IPS-20b (cell line): Measurements from ENCODE around the gene BCL2L2.

Experiments
- H3K27ac ChIP-seq: one replicate; pipeline ENCODE4 v1.5.1; 2013; ENCODE audit warnings: low read length
- H3K27me3 ChIP-seq: 2 replicates; pipeline ENCODE4 v1.6.1; 2013; ENCODE audit warnings: mild to moderate bottlenecking, low read length, inconsistent platforms; ENCODE audit not compliant: insufficient read depth
- H3K36me3 ChIP-seq: 2 replicates; pipeline ENCODE4 v1.6.1; 2013; ENCODE audit warnings: low read depth, mild to moderate bottlenecking, inconsistent platforms, low read length, moderate library complexity; ENCODE audit not compliant: insufficient read depth
- H3K4me1 ChIP-seq: 2 replicates; pipeline ENCODE4 v1.6.1; 2013; ENCODE audit warnings: mild to moderate bottlenecking, control low read depth, inconsistent platforms, low read length, moderate library complexity; ENCODE audit not compliant: insufficient read depth
- H3K4me3 ChIP-seq: 2 replicates; pipeline ENCODE4 v1.5.1; 2013; ENCODE audit warnings: mild to moderate bottlenecking, low read length, inconsistent platforms
- H3K9ac ChIP-seq: 2 replicates; pipeline ENCODE4 v1.6.1; 2013; ENCODE audit warnings: low read depth, mild to moderate bottlenecking, inconsistent platforms, low read length, moderate library complexity
- H3K9me3 ChIP-seq: 2 replicates; pipeline ENCODE4 v1.6.1; 2013; ENCODE audit warnings: mild to moderate bottlenecking, low read depth, low read length, inconsistent platforms; ENCODE audit not compliant: insufficient read depth

BCL2L2 gene

DNA sequence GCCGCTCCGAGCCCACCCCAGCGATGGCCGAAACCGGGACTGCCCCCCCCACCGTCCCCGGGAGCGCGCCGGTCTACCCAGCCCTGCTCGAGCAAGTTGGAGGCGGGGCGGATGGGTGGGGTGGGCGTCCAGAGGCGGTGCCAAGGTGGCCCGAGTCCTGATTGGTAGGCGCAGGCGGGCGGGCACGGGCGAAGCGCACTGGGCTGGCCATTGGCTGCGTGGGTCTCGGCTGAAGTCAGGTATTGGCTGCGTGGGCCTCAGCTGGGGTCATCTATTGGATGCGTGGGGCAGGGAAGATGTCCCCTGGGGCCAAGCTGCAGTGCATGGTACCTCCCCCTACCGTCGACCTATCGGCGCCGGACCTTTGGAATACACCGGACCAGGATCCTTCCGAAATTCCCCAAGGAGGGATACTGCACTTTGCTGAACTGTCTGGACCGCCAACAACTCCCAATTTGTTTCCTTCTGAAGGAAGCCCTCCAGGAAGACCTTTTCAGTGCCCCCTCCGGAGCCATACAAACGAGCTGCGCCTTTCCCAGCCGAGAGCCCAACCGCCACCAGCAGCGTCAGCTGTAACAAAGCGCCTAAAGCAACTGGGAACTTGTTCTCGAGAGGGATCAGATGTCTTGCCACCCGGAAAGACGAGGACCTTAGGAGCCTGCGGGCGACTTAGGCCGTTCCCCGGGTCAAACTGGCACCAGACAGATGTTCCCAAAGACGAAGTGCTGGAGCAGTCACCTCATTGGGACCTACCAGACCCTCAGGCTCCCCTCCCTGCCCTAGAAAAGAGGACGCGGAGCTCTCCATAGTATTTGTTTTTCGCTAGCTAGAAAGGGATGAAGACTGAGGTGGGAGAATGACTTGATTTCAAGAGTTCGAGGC, 20.4 kb upstream of the BCL2L2 start, which contains the start of gene HOMEZ:
Gene HOMEZ, minus strand, starts transcription at position 113 of the 882 bp plus-strand sequence. CDS start 180 bp downstream, outside the sequence.
- no peaks in the 10 kb centered on the region for H3K9me3 ChIP-seq
- H3K36me3 ChIP-seq, result no peaks in the 10 kb centered on the region
- H3K27me3 ChIP-seq, result peaks cover 54% of the 10 kb centered on the region
- H3K4me3 ChIP-seq, result peak within 1 kb of the TSS; percentile 95
- H3K27ac ChIP-seq, result peak within 1 kb of the TSS; percentile 67
- peaks cover 3% of the 10 kb centered on the region; the same call in 1 of the 2 replicates for H3K4me1 ChIP-seq
- H3K9ac ChIP-seq, result peak within 1 kb of the TSS; percentile 84

DNA sequence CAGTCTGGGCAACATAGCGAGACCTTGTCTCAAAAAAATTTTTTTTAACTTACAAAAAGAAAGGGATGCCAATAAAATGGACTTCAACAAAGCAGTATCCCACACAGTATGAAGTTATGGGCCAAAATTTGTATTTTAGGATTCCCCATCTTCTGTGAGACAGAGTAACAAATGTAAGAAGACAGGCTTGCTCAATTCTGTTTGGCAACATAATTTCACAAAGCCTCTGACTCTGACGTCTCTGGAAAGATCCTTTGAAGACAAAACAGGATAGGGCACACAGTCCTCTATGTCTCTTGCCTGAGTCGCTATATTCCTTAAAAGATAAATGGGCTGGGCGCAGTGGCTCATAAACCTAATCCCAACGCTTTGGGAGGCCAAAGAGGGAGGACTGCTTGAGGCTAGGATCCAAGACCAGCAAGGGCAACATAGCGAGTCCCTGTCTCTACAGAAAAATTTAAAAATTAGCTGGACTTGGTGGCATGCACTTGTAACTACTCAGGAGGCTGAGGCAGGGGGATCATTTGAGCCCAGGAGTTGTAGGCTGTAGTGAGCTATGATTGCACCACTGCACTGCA, 19.6 kb upstream of the BCL2L2 start:
- Histone ChIP-seq H3K4me3 (peak overlapping the region; percentile 95), H3K9me3 (no peaks in the 10 kb centered on the region), H3K4me1 (peaks cover 3% of the 10 kb centered on the region; the same call in 1 of the 2 replicates), H3K27ac (no peak overlapping the region), H3K9ac (peak overlapping the region; percentile 58; the same call in 1 of the 2 replicates), H3K36me3 (no peaks in the 10 kb centered on the region), H3K27me3 (peaks cover 62% of the 10 kb centered on the region)

DNA sequence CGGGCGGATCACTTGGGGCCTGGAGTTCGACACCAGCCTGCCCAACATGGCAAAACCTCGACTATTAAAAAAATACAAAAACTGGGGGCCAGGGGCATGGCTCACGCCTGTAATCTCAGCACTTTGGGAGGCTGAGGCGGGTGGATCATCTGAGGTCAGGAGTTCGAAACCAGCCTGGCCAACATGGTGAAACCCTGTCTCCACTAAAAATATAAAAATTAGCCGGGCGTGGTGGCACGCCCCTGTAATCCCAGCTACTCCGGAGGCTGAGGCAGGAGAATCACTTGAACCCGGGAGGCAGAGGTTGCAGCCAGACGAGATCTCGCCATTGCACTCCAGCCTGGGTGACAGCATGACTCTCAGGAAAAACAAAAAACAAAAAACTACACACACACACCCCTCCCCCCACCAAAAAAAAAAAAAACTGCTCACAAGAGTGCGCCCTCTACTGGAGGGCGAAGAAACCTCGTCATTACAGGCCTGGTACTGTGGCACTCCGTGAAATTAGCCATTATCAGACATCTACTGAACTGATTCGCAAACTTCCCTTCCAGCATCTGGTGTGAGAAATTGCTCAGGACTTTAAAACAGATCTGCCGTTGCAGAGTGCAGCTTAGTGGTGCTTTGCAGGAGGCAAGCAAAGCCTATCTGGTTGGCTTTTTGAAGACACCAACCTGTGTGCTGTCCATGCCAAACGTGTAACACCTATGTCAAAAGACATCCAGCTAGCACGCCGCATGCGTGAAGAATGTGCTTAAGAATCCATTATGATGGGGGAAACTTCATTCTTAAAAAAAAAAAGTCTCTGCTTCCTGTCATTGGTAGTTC, 11.7 kb upstream of the BCL2L2 start:
- H3K9ac ChIP-seq, result no peak overlapping the region
- no peak overlapping the region for H3K4me3 ChIP-seq

DNA sequence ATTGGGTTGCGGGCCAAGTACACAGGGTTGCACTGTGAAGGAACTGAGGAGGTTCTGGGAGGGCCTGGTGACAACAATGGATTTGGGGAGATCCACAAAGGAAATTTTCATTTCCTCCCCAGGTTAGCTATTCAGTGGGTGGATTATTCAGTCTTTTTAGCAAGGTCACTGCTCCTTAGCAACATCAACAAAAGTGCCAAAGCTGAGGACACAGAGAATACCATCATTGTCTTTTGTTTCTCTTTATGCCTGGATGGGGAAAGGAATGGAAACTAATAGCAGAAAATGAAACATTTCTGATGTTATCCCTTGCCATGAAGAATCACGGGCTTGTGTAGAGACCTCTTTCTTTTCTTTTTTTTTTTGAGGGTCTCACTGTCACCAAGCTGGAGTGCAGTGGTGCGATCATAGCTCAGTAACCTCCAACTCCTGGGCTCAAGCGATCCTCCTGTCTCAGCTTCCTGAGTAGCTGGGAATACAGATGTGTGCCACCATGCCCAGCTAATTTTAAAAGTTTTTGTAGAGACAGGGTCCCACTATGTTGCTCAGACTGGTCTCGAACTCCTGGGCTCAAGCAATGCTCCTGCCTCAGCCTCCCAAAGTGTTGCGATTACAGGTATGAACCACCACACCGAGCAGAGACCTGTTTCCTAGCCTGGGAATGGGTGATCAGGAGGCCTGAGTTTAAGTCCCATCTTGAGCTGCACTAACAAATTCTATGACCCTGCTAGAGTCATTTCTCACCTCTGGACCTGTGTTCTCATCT, 10.4 kb upstream of the BCL2L2 start:
- Histone ChIP-seq H3K9ac (no peak overlapping the region), H3K36me3 (no peaks in the 10 kb centered on the region), H3K27me3 (peaks cover 97% of the 10 kb centered on the region)

More for the DNA sequence above, 11.7 kb upstream of the BCL2L2 start:
- H3K27me3 ChIP-seq, result peaks cover 100% of the 10 kb centered on the region
- no peak overlapping the region for H3K27ac ChIP-seq
- H3K4me1 ChIP-seq, result peaks cover 5% of the 10 kb centered on the region; the same call in 1 of the 2 replicates
- no peaks in the 10 kb centered on the region for H3K9me3 ChIP-seq
- no peaks in the 10 kb centered on the region for H3K36me3 ChIP-seq

DNA sequence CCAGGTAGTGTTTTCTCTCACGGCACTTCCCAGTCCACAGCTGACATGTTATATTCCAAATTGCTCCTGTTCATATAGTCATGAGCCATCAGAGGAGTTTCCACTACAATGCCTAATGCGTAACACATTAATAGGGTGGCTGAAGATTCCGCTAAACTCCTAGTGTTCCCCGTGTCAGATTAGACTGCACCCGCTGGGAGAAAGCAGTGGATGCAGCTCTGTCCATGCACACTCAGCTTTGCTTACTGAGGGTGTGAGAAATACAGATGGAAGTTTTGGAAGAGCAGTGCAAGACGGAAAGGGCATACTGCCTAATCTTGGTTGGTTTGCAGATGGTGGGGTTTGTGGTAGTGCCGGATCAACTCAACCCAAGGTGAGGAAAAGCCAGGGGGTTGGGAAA, 9.5 kb upstream of the BCL2L2 start:
- Histone ChIP-seq H3K27ac (no peak overlapping the region), H3K4me1 (peaks cover 10% of the 10 kb centered on the region; the same call in 1 of the 2 replicates), H3K4me3 (no peak overlapping the region), H3K36me3 (no peaks in the 10 kb centered on the region), H3K27me3 (peaks cover 88% of the 10 kb centered on the region), H3K9ac (no peak overlapping the region), H3K9me3 (no peaks in the 10 kb centered on the region)

More for the DNA sequence above, 10.4 kb upstream of the BCL2L2 start:
- Histone ChIP-seq H3K9me3 (no peaks in the 10 kb centered on the region), H3K4me3 (no peak overlapping the region), H3K4me1 (peaks cover 10% of the 10 kb centered on the region; the same call in 1 of the 2 replicates), H3K27ac (no peak overlapping the region)

DNA sequence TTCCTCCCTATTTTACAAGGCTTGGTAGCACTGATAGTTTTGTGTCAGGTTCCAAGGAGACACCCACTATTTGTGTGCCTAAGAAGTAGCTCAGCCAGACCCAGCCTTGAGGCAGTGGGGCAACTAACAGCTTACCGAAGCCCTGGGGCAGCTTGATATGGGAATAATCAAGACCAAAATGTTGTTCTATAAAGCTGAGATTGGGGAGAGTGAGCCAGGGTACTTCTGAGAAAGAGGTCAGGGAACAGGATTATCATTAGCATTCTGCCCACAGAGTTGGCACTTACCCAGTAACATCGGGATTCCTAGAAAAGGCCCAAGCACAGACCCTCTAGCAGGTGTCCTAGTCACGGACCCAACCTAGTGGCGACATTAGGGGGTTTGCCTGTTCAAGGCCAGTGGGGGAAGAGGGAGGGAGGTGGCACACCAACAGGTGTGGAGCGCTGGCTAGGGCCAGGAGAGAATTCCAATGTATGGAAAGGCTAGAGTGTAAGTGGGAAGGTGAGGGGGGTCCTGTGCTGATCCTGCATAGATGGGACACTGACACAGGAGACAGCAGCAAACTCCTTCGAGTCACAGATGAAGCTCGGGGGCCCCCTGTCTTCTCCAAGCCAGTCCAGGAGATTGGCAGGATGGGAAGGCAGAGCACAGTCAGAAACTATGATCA, 8.9 kb upstream of the BCL2L2 start:
- Histone ChIP-seq H3K4me3 (no peak overlapping the region), H3K9ac (no peak overlapping the region), H3K27ac (no peak overlapping the region), H3K27me3 (peaks cover 84% of the 10 kb centered on the region), H3K9me3 (no peaks in the 10 kb centered on the region), H3K4me1 (peaks cover 10% of the 10 kb centered on the region; the same call in 1 of the 2 replicates), H3K36me3 (no peaks in the 10 kb centered on the region)

DNA sequence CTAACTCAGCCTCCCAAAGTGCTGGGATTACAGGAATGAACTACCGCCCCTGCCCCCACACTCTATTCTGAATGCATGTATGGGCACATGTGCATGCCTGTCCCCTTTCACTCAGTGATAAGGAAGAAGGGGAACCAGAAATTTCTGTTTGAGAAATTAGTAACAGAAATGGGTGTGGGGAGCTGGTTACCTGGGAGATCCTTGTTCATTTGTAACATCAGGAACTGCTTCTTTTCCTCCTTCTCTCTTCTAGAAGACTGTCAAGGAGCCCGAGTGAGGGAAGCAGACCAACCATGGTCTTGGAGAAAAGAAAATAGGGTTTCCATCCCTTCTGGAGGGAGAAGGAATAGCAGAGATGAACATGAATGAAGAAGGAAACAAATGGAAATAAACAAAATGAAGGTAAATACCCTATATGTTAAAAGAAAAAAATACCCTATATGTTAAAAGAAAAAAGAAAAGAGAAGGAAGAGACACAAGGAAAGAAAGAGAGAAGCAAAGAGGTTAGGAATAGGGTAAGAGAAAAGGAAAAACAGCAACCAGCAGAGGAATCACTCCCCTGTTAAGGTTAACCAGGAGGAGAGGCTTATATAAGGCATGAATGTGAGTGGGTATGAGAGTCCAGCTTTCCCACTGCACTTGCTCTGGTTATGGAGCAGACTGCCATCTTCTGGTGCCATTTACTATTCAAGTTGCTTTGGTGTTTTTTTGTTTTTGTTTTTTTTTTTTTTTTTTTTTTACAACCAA, 7.2 kb upstream of the BCL2L2 start:
- Histone ChIP-seq H3K4me3 (no peak overlapping the region), H3K4me1 (peaks cover 6% of the 10 kb centered on the region; the same call in 1 of the 2 replicates), H3K27me3 (peaks cover 84% of the 10 kb centered on the region), H3K9ac (no peak overlapping the region), H3K27ac (no peak overlapping the region), H3K9me3 (no peaks in the 10 kb centered on the region), H3K36me3 (no peaks in the 10 kb centered on the region)

DNA sequence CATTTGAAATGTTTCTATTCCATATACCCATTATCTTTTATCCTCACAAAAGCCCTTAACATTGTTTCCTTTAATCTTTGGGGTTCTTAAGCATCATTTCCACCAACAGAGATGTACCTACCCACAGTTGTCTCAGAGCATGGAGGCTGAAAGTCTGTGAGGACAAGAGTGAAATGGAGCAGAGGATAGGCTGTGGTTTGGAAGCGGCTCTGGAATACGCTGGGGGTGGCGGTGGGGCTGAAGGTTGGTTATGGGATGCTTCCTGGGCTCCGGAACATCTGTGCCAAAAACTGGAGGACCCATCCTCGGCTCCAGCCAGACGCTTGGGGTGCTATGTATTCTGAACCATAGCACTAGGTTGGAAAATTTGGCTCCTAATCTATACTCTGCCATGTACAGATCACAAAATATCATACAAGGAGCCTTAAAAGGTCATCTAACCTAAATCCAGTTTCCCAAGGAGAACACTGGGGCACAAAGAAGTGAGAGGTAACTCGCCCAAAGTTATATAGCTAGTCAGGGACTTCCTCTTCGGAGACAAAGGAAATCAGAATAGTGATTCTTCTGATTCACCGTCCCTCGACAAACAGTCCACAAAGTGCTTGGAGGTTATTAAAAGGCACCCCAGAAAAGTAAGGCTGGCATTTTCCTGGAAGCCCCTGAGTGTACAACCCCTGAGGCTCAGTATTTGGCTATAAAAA, 6.5 kb upstream of the BCL2L2 start:
- Histone ChIP-seq H3K4me1 (peaks cover 4% of the 10 kb centered on the region; the same call in 1 of the 2 replicates), H3K4me3 (peak overlapping the region; percentile 72), H3K27me3 (peaks cover 77% of the 10 kb centered on the region), H3K36me3 (no peaks in the 10 kb centered on the region), H3K9me3 (no peaks in the 10 kb centered on the region), H3K27ac (no peak overlapping the region), H3K9ac (peak overlapping the region; percentile 50; the same call in 1 of the 2 replicates)

DNA sequence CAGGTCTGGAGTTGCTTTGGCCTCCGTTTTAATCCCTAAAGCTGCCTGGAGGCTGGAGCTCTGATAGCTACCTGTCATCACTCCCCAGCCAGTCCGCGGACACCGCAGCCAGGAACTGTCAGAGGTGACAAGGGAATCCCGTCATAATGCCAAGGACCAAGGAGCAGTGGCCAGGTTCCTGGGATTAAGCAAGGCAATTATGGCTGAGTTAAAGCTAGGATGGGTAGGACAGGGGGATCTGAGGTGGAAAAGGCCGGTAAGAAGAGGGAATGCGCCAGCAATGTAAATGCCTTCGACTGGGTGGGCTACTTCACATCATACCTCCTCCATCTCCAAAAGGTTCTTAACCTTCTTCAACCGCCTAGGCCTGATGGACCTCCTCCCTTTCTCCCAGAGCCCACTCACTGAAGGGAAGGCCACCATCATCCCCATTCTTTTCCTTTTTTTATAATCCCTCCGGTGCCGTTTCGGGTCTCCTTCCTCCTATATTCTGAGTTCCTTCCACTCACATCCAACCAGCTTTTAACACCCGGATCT, 5.9 kb upstream of the BCL2L2 start:
- peaks cover 4% of the 10 kb centered on the region; the same call in 1 of the 2 replicates for H3K4me1 ChIP-seq
- peak overlapping the region; percentile 50; the same call in 1 of the 2 replicates for H3K9ac ChIP-seq
- peaks cover 70% of the 10 kb centered on the region for H3K27me3 ChIP-seq
- no peak overlapping the region for H3K27ac ChIP-seq
- H3K9me3 ChIP-seq, result no peaks in the 10 kb centered on the region
- no peaks in the 10 kb centered on the region for H3K36me3 ChIP-seq
- H3K4me3 ChIP-seq, result peak overlapping the region; percentile 72
